GM12874 (cell line): ENCODE results near the gene LAMA5.

Experiments used
- CTCF ChIP-seq: IDR thresholded peaks from 2 replicates; pipeline ENCODE4 v1.5.1; 2011; ENCODE audit warnings: low read depth, mild to moderate bottlenecking, control low read depth, low read length, moderate library complexity; ENCODE audit not compliant: insufficient read depth

The LAMA5 gene

GRCh38 chr20:62407221-62407992 is 40.3 kb upstream of the LAMA5 start, which contains the start of gene CABLES2:
Gene CABLES2, minus strand, starts transcription at chr20:62407285. Its CDS starts 9 bp downstream, at chr20:62407276.
- TF ChIP-seq CTCF: no peak

DNA sequence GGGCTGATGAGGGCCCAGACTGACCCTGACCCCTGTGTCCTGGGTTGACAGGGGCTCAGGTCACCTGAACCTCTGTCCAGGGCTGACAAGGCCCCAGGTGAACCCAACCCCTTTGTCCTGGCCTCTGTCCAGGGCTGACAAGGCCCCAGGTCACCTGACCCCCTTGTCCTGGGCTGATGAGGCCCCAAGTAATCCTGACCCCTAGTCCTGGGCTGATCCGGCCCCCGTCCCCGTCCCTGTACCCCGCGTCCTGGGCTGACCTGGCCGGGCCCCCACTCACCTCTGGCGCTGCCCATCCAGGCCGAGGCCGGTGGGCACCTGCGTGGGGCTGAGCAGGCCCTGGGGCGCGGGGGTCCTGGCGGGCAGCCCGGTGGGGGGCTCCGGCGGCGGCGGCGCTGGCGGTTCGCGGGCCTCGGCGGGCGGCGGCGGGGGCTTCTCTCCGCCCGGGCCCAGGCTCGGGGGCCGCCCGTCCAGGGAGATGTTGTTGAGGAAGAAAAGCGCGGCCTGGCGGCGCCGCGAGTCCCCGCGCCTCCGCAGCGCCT is 39.6 kb upstream of the LAMA5 start:
- no peak for TF ChIP-seq CTCF

DNA sequence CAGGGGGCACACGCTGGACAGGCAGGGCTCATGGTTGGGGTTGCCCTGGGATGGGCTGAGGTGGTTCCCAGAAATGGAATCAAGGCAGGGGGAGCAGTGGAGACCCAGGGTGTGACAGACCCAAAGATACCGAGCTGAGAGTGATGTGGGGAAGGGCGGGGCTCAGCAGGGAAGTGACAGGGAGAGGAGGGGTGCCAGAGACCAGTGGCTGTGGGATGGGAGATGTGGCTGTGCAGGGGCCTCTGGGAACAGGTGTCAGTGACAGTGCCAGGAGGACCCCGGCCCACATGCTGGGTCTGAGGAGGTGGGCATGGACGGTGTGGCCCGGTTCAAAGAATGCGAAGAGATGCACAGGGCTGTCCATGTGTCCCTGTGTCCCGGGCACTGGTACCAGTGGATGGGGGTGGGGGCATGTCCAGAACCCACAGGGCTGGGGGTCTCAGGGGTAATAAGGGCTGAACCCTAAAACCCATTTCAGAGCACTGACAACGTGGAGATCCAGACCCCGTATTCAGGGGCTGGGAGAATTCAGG is 38.9 kb upstream of the LAMA5 start:
- TF ChIP-seq CTCF: no peak

DNA sequence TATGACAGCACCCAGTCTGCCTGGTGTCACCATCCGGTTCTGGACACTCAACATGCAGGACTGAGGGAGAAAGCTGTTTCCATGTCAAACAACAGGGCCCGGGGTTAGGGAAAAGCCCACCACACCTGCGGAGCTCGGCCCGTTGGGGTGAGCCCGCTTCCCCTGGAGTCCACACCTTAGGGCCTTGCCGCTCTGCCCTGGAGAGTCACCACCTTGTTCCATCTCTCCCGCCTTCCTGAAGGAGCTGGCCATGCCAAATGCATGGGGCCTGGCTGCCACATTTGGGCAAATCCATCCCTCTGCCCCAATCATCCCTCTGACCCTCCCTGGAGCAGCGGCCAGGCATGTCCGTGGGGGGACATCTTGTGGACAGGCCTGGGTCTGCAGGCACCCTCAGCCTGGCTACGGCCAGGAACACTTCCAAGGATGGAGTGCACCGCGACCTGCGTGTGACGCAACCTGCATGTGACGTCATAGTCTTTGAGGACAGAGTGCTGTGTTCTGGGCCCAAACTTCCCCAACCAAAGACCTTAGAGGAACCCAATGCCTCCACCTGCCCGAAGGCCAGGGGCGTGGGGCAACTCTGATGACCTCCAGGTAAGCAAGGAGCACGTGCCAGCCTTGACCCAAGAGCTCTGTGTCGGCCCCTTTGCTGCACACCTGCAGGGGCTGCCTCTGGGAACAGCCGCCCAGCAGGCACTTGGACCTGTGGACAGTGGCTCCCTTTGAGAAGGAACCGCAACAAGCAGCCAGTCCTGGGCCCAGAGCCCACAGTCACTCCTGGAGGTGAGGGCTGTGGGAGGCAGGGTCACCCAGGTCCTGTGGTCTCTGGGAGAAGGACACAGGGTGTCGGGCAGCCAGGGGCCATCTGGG is 38.2 kb upstream of the LAMA5 start:
- TF ChIP-seq CTCF: no peak

DNA sequence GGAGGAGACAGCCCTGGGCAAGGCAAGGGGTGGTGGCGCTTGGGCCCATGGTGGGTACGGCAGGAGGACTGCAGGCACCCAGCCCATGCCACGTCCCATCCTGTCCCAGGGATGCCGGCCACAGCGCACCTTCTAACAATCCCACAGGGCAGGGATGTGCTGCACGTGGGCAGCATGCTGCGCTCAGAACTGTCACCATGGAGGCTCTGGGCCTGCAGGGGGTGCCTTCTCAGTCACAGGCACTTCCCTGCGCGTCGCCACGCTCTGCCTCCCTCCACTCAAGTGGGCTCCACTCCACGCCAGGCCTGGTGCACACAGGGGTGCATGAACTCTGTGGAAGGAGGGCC is 37.6 kb upstream of the LAMA5 start:
- TF ChIP-seq CTCF: no peak

- no peak for TF ChIP-seq CTCF
Observed at GRCh38 chr20:62404112-62404665, 37.1 kb upstream of the LAMA5 start.

GRCh38 chr20:62403331-62403730 is 36.2 kb upstream of the LAMA5 start:
- TF ChIP-seq CTCF: no peak
